Stimulated activated naive CD8-positive, alpha-beta T cell treated with anti-CD3 and anti-CD28 coated beads, Interleukin-15, Interleukin-2, amounts not matched to agents 100 U/mL and 50 U/mL, for 24 hours (primary cell): ENCODE measurements around the gene FBXO2.

Experiments
- ATAC-seq: fragments of 150-1000 bp; cut with Tn5 transposase; one replicate; pipeline ENCODE4 v1.10.0; 2021
- DNase-seq: peaks from one replicate; pipeline ENCODE4 v3.0.0; 2021

Gene FBXO2, protein sequence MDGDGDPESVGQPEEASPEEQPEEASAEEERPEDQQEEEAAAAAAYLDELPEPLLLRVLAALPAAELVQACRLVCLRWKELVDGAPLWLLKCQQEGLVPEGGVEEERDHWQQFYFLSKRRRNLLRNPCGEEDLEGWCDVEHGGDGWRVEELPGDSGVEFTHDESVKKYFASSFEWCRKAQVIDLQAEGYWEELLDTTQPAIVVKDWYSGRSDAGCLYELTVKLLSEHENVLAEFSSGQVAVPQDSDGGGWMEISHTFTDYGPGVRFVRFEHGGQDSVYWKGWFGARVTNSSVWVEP

DNA sequence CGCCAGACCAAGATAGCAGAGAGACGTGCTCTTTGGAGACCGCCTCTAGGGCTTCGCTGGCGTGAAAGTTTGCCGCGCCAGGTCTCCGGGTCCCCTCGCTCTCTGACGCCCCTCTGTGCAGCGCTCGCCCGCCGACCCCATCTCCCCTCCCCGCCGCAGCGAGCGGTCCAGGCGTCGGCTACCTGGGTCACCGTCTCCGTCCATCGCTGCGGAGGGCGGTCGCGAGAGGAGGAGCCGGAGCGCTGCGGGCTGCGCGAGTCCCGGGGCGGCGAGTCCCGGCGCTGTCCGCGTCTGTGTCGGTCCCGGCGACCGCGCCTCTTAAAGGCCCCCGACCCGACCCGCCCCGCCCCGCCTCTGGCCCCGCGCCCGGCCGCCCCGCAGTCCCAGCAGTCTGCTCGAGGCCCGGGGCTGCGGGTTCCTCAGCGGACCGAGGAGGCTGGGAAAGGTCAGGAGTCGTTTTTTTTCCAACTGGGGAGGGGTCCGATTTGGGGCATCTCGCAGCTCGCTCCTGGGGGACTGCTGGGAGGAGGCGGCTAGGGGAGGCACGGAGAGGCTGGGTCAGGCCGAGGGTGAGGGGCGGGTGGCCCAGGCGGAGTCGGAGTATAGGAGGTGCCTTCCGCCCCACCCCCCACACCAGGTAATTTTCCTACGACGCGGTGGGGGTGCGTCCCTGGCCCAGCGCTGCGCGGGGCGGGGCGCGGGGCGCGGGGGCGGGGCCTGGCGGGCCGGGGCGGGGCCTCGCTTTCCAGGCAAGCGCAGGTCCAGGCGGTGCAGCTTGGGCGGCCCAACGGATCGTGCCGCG is at the start of gene FBXO2, which contains the start of gene FBXO44:
TSS of gene FBXO2 (minus strand) at position 293 of the 802 bp plus-strand sequence. CDS start at position 204, 89 bp downstream.
TSS of gene FBXO44 (plus strand) at position 741 of the 802 bp plus-strand sequence. CDS start 959 bp downstream, outside the sequence.
- ATAC-seq (peak; percentile 72), DNase-seq (peak; percentile 76)

DNA sequence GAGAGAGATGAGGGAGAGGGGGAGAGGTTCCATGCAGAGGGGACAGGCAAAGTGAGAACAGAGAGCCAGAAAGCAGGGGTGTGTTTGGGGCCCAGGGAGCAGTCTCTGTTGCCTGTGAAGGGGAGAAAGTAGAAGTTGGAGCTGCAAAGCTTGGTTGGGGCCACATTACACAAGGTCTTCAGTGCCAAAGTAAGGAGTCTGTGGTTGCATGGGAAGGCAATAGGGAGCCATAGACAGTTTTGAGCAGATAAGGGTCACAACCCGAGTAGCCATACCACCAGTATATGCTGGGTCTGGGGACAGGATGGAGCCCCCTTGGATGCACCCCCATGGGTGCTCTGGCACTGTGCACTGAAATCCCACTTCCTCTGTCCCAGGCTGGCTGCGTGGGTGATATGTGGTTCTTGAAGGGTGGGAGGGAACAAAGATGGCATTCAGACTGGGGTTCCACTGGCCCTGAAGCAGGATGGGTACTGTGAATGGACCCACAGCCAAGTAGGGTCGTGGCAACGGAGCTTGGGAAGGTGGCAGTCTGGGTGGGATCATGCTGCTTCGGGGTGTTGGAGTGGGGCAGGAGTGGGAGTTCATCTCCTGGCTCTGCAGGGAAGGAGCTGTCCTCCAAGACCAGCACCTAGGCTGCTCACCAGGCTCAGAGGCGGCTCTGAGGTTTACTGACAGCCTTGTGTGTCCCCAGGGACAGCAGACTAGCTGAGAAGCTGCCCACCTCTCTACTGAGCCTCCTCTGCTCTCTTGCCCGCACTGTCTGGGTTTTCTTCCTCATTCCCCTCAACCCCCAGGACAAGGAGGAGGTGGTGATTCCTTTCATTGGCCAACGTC is 49.3 kb upstream of the FBXO2 start:
- ATAC-seq = no peak
- no peak for DNase-seq

DNA sequence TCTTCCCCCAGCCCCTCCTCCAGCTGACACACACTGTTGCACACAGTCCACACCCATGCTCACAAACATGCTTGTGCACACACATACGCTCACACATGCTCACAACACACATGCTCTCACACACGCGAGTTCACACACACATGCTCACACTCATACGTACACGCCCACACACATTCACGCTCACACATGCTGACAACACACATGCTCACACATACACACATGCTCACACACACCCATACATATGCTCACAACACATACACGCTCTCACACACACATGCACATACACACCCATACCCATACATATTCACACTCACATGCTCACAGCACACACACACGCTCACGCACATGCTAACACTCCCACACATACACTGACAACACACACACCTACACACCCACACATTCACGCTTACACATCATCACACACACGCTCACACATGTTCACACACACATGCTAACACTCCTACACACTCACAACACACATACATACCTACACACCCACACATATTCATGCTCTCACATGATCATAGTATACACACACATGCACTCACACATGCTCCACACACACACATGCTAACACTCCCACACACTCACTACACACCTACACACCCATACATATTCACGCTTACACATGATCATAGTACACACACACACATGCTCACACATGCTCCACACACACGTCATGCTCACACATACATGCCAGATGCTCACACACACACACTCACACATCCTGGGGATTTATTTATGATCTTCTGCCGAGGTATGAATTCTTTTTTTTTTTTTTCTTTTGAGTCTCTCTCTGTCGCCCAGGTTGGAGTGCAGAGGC is 48.0 kb upstream of the FBXO2 start:
- DNase-seq = no peak
- ATAC-seq = no peak

DNA sequence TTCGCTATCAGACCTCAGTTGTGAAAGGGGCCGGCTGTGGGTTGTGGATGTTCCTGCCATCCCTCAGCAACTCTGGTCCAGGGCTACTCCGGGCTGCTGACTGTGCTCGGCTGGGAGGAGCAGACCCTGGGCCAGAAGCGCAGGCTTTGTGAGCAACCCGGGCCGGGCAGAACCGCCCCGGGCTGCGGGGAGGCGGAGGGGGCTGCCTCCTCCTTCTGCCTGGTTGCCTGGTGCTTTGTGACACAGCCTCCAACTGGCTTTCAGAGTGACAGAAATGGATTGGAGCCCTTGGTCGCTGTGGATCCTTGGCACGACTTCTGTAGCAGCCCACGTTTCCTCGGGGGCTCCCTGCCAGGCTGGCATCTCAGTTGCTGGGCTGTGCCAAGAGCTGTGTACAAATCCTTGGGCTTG is 47.3 kb upstream of the FBXO2 start:
- no peak for DNase-seq
- ATAC-seq = no peak

DNA sequence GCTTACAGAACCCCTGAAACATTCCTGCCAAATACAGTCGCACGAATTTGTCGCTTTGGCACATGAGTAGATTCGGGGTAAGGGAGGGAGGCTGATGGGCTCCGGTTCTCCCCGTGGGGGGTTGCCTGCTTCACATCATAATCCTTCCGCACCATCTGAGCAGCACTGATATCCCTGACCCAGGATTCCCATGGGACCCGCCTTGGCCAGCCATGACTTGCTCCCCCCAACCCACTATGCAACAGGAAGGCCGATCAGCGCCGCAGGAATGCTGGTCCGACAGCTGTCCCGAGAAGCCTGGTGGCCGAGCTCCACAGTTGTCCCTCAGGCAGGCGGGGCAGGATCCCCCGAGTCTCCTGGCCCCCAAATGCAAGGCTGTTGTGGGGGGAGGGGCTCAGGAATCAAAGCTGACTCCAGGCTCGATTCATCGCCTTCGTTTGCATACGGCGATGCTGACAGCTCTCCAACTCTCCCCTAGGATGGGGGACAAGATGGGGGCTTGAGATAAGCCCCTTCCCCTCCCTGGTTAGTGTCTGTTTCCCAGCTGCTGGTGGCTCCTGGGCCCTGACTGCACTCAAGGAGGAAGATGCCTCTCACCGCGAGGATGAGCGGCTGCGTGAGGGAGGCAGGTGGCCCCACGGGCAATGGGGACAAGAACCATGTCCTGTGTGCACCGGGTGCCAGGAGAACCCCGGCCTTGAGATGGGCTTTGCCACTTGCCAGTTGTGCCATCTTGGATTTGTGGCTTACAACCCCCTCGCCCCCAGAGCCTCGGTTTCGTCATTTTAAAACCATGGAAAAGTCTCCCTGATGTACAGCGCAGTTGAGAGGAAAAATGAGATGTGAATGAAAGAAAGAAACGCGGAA is 46.6 kb upstream of the FBXO2 start:
- DNase-seq (no peak), ATAC-seq (no peak)

DNA sequence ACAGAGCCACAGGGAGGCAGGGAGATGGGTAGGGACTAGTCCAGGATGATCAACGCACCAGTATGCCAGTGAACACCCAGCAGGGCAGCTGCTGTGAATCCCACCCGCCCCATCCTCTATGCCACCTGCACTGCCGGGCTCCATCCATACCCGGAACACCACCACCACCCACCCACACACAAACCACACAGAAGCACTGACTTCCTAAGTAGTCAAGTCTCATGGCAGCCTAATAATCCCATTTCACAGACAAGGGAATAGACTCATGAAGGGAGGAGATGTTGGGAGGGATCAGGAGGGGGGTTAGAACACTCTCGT is 43.6 kb upstream of the FBXO2 start:
- ATAC-seq = no peak
- no peak for DNase-seq

DNA sequence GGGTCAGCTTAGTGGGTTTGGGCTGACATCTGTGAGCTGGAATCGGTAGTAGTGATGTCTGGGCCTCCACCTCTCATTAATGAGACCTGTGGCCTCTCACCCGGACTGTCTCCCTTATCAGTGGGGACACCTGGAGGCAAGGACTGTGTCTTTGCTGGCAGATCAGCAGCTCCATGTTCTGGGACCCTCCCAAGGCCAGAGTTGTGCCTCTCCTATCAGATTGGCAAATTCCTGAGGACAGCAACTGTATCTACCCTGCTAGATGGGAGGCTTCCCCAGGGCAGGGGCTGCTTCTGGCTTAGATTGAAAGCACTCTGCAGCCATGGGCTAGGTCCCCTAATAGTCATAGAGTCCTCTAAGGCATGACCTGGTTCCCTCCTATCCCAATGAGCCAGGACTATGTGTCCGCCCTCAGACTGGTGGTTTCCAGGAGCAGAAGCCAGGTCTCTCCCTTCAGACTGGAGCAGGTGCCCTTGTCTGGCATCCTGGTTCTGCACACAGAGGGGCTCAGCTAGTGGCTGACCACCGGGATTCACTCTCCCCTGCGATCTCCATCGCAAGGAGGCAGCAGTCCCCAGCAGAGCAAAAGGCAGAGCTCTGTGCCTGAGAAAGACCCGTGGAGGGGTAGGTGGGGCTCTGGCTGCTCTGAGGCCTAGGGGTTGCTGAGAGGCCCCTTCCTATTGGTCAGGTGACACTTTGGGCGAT is 43.1 kb upstream of the FBXO2 start:
- DNase-seq = no peak
- no peak for ATAC-seq

DNA sequence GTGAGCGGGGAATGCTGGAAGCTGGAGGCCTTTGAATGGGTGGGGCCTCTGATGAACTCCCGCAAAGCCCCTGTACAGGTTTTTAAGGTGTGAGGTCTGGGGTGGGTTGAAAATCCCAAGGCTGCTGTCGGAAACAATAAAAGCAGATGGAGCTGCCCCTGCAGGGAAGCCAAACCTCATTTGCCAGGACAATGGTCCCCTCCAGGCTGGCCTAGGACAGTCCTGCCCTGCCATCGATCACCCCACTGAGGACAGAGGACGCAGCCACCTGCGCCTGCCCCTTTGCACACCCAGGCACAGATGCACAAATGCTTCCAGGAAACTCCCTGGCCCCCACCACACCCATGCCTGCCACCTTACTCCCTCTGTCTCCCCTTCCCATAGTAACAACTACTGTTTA is 41.6 kb upstream of the FBXO2 start:
- DNase-seq (no peak), ATAC-seq (no peak)

DNA sequence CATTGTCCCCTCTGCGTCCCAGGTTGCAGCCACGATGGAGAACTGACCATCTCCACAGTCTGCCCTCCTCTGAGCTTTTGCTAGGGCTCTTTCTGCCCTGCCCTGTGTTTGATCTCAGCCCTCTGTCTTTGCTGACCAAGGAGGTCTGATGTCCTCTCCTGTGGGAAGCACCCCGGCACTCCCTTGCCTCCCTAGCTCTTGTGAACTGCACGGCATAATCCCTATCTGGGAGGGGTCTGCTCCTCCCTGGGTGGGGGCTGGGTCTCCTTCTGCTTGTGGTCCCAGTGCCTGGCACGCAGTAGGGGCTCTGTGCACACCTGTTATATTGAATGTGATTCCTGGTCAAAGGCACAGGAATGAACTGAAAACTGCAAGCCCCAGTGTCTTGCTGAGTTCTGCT is 39.7 kb upstream of the FBXO2 start:
- ATAC-seq = no peak
- no peak for DNase-seq

DNA sequence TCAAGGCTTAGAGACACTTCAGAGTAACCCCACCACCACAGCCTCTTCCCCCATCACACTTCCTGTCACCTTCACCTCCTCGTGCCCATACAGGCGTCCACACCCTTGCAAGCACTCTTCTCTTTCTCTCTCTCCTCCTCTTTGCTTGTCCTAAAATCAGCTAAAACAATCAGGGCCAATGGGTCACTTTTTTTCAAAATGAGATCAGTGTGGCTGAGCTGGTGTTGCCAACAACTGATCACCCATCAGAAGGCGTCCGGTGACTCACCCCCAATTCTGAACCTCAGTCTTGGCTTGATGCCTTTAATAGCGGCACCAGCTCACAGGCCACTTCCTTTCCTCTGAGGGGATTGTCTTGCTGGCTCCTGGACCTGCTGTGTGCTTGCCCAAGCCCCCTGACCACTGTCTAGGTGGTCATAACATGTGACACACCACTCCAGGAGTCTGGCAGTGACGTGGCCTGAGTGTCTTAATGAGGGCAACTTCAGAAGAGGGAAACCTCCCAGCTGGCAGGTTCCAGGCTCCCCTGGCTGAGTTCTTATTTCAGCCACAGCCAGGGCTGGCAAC is 38.9 kb upstream of the FBXO2 start:
- ATAC-seq (peak; percentile 87), DNase-seq (peak; percentile 55)

DNA sequence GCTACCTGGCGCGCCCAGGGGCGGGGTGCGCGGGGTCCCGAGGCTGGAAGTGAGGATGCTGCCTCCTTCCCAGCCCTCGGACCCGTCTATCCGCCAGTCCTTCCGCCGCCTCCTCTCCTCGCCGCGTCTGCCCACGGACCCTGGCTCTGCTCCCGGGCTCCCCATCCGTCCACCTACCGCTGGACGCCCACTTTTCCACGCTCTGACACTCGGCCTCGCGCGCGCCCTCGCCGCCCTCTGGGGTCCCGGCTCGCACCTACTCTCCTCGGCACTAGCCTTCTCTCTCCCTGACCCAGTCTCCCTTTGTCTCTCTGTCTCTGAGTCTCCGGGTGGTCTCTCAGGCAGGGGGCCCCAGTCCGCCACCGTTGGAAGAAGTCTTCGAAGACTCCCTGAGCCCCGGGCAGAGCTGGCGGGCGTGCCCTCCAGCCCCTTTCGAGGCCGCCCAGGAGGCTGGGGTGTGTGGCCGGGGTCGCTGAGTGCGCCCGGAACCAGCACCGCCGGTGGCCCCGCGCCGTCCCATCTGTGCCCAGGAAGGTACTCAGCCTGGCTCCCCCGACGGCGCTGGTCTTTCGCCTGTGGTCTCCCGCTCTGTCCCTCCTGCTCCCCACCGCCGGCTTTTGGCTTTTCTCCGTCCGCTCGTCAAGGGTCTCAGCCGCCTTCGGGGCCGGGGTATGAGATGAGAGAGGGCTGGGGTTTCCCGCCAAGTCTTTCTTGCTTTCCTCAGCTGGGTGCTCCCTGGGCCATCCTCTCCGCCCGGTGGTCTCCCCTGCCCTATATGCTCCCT is 37.9 kb upstream of the FBXO2 start:
- ATAC-seq (no peak), DNase-seq (no peak)

DNA sequence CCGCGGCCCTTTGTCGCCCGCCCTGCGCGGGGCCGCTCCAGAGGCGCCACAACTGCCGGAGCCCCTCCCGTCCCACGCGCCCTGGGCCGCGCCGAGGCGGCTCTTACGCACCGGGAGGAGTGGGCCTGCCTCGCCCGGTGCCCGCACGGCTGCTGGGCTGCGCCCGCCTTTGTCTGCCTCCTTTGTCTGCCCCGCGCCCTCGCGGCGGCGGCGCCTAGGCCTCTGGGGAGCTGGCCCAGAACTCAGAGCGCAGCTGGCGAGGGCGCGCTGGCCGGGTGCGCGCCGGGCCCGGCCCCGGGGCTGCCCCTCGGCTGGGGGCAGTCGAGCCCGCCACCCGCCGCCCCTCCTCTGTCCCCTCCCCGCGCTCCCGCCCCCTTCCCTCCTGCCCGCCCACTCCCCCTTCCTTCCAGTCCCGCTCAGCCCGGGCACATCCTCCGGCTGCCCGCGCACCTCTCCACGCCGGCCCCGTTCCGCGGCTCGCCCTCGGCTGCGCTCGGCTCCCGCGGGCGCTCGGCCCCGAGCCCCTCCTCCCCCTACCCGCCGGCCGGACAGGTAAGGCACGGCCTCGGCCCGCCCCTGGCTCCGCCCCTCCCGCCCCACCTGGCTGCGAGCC is 37.2 kb upstream of the FBXO2 start, which contains the start of gene DRAXIN:
TSS of gene DRAXIN (plus strand) at position 409 of the 613 bp plus-strand sequence. CDS start 14,549 bp downstream, outside the sequence.
- DNase-seq = no peak
- ATAC-seq = no peak

DNA sequence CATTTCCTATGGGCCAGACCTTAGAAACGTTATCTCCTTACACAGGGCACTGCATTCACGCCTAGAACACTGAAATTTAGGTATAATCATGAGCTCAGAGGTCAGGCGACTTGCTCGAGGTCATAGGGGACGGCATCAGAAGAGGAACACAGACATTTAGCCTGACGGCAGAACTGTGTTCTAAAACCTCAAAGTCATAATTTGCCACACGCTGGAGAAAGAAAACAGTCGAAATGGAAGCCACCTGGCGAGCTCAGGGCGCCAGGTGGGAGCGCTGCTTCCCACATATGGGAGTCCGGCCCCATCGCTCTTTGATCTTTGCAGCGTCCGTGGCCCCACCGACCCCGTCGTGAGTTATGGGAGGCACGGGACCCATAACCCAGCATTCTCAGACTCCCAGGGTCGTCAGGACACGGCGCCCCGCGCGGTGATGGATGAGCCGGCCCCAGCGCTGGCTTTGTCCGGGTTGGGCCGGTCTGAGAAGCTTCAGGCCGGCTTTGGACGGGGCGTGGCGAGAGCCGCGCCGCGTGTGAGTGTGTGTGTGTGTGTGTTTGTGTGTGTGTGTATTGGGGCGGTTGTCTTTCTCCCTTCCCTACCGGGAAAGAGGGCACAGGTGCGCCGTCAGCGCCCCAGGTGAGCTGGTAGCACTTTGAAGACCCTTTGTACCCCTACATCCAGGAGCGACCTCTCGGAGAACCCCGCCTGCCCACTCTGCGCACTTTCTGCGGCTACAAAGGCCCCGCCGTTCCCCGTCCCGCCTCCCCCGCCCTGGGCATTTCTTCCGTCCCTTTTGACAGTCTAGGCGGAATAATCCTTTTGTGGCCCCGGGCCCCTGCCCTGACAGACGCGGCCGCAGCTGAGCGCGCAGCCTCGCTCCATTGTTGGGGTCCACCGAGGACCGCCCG is 36.4 kb upstream of the FBXO2 start:
- no peak for ATAC-seq
- no peak for DNase-seq

DNA sequence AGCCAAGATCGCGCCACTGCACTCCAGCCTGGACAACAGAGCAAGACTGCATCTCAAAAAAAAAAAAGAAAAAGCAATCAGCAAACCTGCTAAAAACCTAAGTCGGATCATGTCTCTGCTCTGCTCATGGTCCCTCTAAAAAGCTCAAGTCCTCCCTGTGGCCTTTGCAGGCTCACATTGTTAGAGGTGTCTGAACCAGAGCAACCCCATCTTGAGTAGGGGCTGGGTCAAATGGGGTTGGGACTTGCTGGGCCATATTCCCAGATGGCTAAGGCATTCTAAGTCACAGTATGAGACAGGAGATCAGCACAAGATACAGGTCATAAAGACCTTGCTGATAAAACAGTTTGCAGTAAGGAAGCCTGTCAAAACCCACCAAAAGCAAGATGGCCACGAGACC is 34.3 kb upstream of the FBXO2 start:
- DNase-seq = no peak
- ATAC-seq = no peak

DNA sequence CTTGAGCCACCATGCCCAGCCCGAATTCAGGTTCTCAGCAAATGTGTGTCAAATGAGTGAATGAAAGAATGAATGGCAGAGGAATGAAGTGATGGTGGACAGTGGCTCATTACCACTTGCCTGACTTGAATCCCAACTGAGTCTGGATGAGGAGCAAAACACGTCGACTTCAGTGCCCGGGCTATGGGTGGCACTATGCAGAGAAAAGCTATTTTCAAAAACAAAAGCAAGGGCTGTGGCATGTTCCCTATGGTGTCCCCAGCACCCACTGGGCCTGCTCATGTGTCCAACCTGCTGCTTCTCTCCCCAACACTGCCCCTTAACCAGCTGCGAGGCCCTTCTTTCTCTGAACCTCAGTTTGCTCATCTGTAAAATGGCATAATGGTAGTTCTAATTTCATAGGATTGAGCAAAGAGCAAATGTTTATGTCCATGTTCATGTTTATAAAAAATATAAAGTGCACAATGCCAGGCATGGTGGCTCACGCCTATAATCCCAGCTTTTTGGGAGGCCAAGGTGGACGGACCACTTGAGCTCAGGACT is 31.1 kb upstream of the FBXO2 start:
- DNase-seq = no peak
- ATAC-seq = no peak

DNA sequence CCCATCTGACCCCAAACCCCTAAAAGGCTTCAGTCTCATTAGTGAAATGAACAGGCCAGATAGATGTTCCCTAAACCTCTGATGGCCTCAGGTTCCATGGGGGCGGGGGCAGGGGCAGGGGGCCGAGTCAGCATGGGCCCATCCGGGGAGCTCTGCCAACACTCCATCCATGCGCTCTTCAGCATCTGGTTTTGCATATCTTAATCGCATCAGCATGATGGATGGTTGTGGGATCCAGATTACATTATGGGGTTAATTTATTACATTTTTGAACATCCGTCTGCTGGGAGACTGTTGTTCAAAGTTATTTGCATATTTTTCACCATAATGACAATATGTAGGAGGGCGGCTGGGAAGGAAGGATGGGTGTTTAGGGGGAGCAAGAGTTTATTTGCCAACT is 29.8 kb upstream of the FBXO2 start:
- DNase-seq (no peak), ATAC-seq (no peak)

DNA sequence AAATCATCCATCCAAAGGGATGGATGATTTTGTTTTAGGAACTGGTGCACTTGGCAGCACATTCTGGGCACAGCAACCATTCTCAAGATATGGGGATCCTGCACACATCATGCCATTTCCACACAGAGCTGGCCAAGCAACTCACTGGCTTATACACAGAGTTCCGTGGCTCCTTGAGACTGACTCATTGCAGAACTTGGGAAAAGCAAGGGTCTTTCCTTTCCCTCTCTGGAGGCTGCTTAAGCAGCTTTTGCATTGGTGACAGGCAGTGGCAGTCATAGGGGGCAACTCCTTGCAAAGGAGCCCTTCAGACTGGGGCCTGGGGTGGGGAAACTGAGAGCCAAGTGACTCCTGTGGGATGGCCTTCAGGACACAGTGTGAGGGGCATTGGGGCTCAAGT is 28.6 kb upstream of the FBXO2 start:
- DNase-seq (no peak), ATAC-seq (no peak)
